Astrocyte (in vitro differentiated cells and primary cell): ENCODE results near the gene PINLYP. TPM values are rescaled to one million over a fixed set of nuclear protein-coding genes. Genes with fewer than 3 reads are reported as not detected.

Experiments
- DNase-seq: peaks from one replicate; pipeline ENCODE4 v3.0.0-alpha.2; 2010; ENCODE audit warnings: low read depth
- FAIRE-seq: peaks from 2 replicates; lab custom pipeline; 2011; peaks lifted over from hg19 to GRCh38; lab: Jason Lieb, UNC
- H2AFZ ChIP-seq: 2 replicates; pipeline ENCODE4 v1.6.0; 2012; ENCODE audit warnings: low read depth, low read length, inconsistent platforms
- H3K27ac ChIP-seq: 2 replicates; pipeline ENCODE4 v1.5.1; 2011; ENCODE audit warnings: low read depth, low read length, inconsistent platforms
- H3K27me3 ChIP-seq: 2 replicates; pipeline ENCODE4 v1.6.0; 2011; ENCODE audit warnings: low read length, inconsistent platforms; ENCODE audit not compliant: insufficient read depth
- H3K36me3 ChIP-seq: 2 replicates; pipeline ENCODE4 v1.5.1; 2011; ENCODE audit warnings: low read length, inconsistent platforms; ENCODE audit not compliant: insufficient read depth
- H3K4me1 ChIP-seq: 2 replicates; pipeline ENCODE4 v1.5.1; 2011; ENCODE audit warnings: low read length, inconsistent platforms; ENCODE audit not compliant: insufficient read depth
- H3K4me2 ChIP-seq: 2 replicates; pipeline ENCODE4 v1.6.0; 2012; ENCODE audit warnings: low read length, inconsistent platforms
- H3K4me3 ChIP-seq: 2 replicates; pipeline ENCODE4 v1.5.1; 2011; ENCODE audit warnings: low read depth, mild to moderate bottlenecking, low read length, inconsistent platforms; ENCODE audit not compliant: insufficient read depth
- H3K79me2 ChIP-seq: 2 replicates; pipeline ENCODE4 v1.6.0; 2012; ENCODE audit warnings: mild to moderate bottlenecking, low read length, inconsistent platforms; ENCODE audit not compliant: insufficient read depth
- H3K9ac ChIP-seq: 2 replicates; pipeline ENCODE4 v1.6.0; 2012; ENCODE audit warnings: mild to moderate bottlenecking, low read length, inconsistent platforms
- H3K9me3 ChIP-seq: 2 replicates; pipeline ENCODE4 v1.5.1; 2012; ENCODE audit warnings: low read depth, mild to moderate bottlenecking, low read length, inconsistent platforms; ENCODE audit not compliant: insufficient read depth
- H4K20me1 ChIP-seq: 2 replicates; pipeline ENCODE4 v1.6.0; 2012; ENCODE audit warnings: low read length, inconsistent platforms; ENCODE audit not compliant: insufficient read depth
- H3K27ac Mint-ChIP-seq: one replicate; pipeline ENCODE4 v1.8.0; 2021; ENCODE audit warnings: mild to moderate bottlenecking, mixed read lengths; ENCODE audit not compliant: unreplicated experiment
- H3K27me3 Mint-ChIP-seq: one replicate; pipeline ENCODE4 v1.8.0; 2021; ENCODE audit warnings: low read depth, mixed read lengths; ENCODE audit not compliant: unreplicated experiment
- H3K36me3 Mint-ChIP-seq: one replicate; pipeline ENCODE4 v1.8.0; 2021; ENCODE audit warnings: low read depth, mixed read lengths; ENCODE audit not compliant: unreplicated experiment
- H3K4me1 Mint-ChIP-seq: one replicate; pipeline ENCODE4 v1.8.0; 2021; ENCODE audit warnings: low read depth, mixed read lengths; ENCODE audit not compliant: unreplicated experiment
- H3K4me3 Mint-ChIP-seq: one replicate; pipeline ENCODE4 v1.8.0; 2021; ENCODE audit warnings: mild to moderate bottlenecking, moderate library complexity, mixed read lengths; ENCODE audit not compliant: unreplicated experiment
- H3K9me3 Mint-ChIP-seq: one replicate; pipeline ENCODE4 v1.8.0; 2021; ENCODE audit warnings: mild to moderate bottlenecking, mixed read lengths; ENCODE audit not compliant: unreplicated experiment
- CTCF ChIP-seq: IDR thresholded peaks from 2 replicates; pipeline ENCODE4 v1.5.1; 2011; ENCODE audit warnings: low read depth, mild to moderate bottlenecking, inconsistent platforms, low read length, moderate library complexity; ENCODE audit not compliant: insufficient read depth
- EZH2 ChIP-seq: IDR thresholded peaks from 2 replicates; pipeline ENCODE4 v1.6.1; 2012; ENCODE audit warnings: mild to moderate bottlenecking, low read length, inconsistent platforms; ENCODE audit not compliant: insufficient read depth
- total RNA-seq: library from RNA; stranded (reverse); gene quantifications from 2 replicates; pipeline ENCODE4 v1.2.1, GENCODE V29; 2021

The PINLYP gene
- total RNA-seq, 1 donor from 2014 or later = 0.30 TPM

DNA sequence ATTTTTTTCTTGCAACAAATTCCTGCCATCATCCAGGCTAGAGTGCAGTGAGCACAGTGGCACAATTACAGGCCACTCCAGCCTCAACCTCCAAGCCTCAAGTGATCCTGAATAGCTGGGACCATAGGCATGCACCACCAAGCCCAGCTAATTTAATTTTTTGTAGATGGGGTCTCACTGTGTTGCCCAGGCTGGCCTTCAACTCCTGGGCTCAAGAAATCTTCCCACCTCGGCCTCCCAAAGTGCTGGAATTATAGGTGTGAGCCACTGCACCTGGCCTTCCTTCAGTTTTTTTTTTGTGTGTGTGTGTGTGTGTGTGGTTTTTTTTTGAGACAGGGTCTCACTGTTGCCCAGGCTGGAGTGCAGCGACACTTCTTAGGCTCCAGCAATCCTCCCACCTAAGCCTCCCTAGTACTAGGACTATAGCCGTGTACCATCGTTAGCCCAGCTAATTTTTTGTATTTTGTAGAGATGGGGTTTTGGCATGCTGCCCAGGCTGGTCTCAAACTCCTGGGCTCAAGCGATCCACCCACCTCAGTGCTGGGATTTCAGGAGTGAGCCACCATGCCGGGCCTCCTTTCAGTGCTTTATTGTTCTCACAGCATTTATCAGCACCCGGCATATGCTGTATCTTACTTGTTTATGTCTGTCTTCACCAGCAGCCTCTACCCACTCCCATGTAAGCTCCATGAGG is 30.4 kb downstream of the PINLYP start:
- Histone ChIP-seq H3K79me2 (peaks cover 26% of the 10 kb centered on the region), H3K9ac (no peak overlapping the region), H4K20me1 (peaks cover 26% of the 10 kb centered on the region), H2AFZ (no peak overlapping the region), H3K4me2 (no peak overlapping the region), H3K27me3 (no peaks in the 10 kb centered on the region), H3K36me3 (no peaks in the 10 kb centered on the region), H3K4me3 (no peak overlapping the region), H3K27ac (no peak overlapping the region), H3K4me1 (peaks cover 11% of the 10 kb centered on the region), H3K9me3 (no peaks in the 10 kb centered on the region)
- Mint-ChIP-seq H3K4me1 (peaks cover 6% of the 10 kb centered on the region), H3K27me3 (no peaks in the 10 kb centered on the region), H3K9me3 (no peaks in the 10 kb centered on the region), H3K4me3 (no peak overlapping the region), H3K36me3 (peaks cover 10% of the 10 kb centered on the region), H3K27ac (no peak overlapping the region)
- TF ChIP-seq CTCF = no peak
- TF ChIP-seq EZH2 = no peak
- DNase-seq = no peak
- no peak for FAIRE-seq

- Mint-ChIP-seq H3K36me3 (peaks cover 14% of the 10 kb centered on the region), H3K27ac (no peak overlapping the region), H3K27me3 (no peaks in the 10 kb centered on the region), H3K9me3 (no peaks in the 10 kb centered on the region), H3K4me3 (no peak overlapping the region), H3K4me1 (peaks cover 6% of the 10 kb centered on the region)
- H3K79me2 ChIP-seq = peaks cover 31% of the 10 kb centered on the region
- FAIRE-seq (no peak), DNase-seq (no peak)
- H3K27me3 ChIP-seq = no peaks in the 10 kb centered on the region
- no peaks in the 10 kb centered on the region for H3K9me3 ChIP-seq
- no peak overlapping the region for H3K4me3 ChIP-seq
- H3K4me2 ChIP-seq = no peak overlapping the region
- H4K20me1 ChIP-seq = peaks cover 31% of the 10 kb centered on the region
- H3K36me3 ChIP-seq = no peaks in the 10 kb centered on the region
- H2AFZ ChIP-seq = no peak overlapping the region
- H3K27ac ChIP-seq = no peak overlapping the region
- H3K4me1 ChIP-seq = peaks cover 13% of the 10 kb centered on the region
- no peak for TF ChIP-seq CTCF
- TF ChIP-seq EZH2 = no peak
- no peak overlapping the region for H3K9ac ChIP-seq
These were observed 31.1 kb downstream of the PINLYP start for GRCh38 chr19:43606569-43607229.
